ENCODE measurements around the gene WIPF1.

Gene WIPF1

GRCh38 chr2:174615871-174616436, 18.4 kb upstream of the WIPF1 start:
- peak; percentile 85 for DNase-seq (ENCODE audit: low read depth, low spot score)
- TF ChIP-seq CTCF (IDR thresholded peaks at IDR 0.05; ENCODE audit: low read depth, low read length): no peak
- in situ Hi-C loops (cut with HindIII; ENCODE audit: low sequenced_read_pairs): no loop called here
- H3K4me3 ChIP-seq (ENCODE audit: low read depth, low read length): no peak overlapping the region

- DNase-seq (ENCODE audit: low read depth, low spot score): peak; percentile 77
- in situ Hi-C loops (cut with HindIII; ENCODE audit: low sequenced_read_pairs): no loop called here
- no peak overlapping the region for H3K4me3 ChIP-seq (ENCODE audit: low read depth, low read length)
- no peak for TF ChIP-seq CTCF (IDR thresholded peaks at IDR 0.05; ENCODE audit: low read depth, low read length)
Observed at GRCh38 chr2:174614261-174614660, 16.7 kb upstream of the WIPF1 start.

GRCh38 chr2:174613531-174613930, 15.9 kb upstream of the WIPF1 start:
- in situ Hi-C loops (cut with HindIII; ENCODE audit: low sequenced_read_pairs): no loop called here

GRCh38 chr2:174612970-174613369, 15.4 kb upstream of the WIPF1 start:
- TF ChIP-seq CTCF (IDR thresholded peaks at IDR 0.05; ENCODE audit: low read depth, low read length): no peak
- H3K4me3 ChIP-seq (ENCODE audit: low read depth, low read length): no peak overlapping the region
- in situ Hi-C loops (cut with HindIII; ENCODE audit: low sequenced_read_pairs): no loop called here
- DNase-seq (ENCODE audit: low read depth, low spot score): no peak

More at GRCh38 chr2:174613531-174613930, 15.9 kb upstream of the WIPF1 start:
- TF ChIP-seq CTCF (IDR thresholded peaks at IDR 0.05; ENCODE audit: low read depth, low read length): no peak
- DNase-seq (ENCODE audit: low read depth, low spot score): no peak
- H3K4me3 ChIP-seq (ENCODE audit: low read depth, low read length): no peak overlapping the region

GRCh38 chr2:174611854-174612253, 14.2 kb upstream of the WIPF1 start:
- in situ Hi-C loops (cut with HindIII; ENCODE audit: low sequenced_read_pairs): no loop called here
- no peak overlapping the region for H3K4me3 ChIP-seq (ENCODE audit: low read depth, low read length)
- TF ChIP-seq CTCF (IDR thresholded peaks at IDR 0.05; ENCODE audit: low read depth, low read length): no peak
- no peak for DNase-seq (ENCODE audit: low read depth, low spot score)

GRCh38 chr2:174611006-174611405, 13.4 kb upstream of the WIPF1 start:
- in situ Hi-C loops (cut with HindIII; ENCODE audit: low sequenced_read_pairs): no loop called here
- H3K4me3 ChIP-seq (ENCODE audit: low read depth, low read length): no peak overlapping the region
- no peak for TF ChIP-seq CTCF (IDR thresholded peaks at IDR 0.05; ENCODE audit: low read depth, low read length)
- no peak for DNase-seq (ENCODE audit: low read depth, low spot score)
